GM03348 (cell line): ENCODE measurements around the gene ITPRIPL2.

Experiments used
- DNase-seq: peaks from one replicate; pipeline ENCODE4 v3.0.0; 2012; ENCODE audit warnings: low spot score

ITPRIPL2 gene

DNA sequence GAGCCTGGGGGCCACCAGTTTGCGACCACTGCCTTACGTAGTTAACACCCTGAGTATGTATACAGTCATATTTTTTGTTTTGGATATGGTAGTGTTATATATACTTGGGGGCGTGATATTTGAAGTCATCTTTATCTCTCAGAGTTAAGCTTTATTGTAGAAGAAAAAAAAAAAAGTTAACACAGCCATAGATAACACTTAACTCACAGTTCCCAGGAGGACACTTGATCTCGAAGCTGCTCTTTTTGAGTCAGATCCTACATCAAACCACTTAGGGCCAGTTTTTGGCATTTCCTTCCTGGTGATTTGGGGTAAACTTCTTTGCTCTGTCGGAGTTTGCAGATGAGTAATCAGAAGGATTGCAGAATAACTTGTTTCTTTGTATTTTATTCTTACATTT lies 5.8 kb downstream of the ITPRIPL2 start:
- peak; percentile 78 for DNase-seq

GRCh38 chr16:19123535-19124178 lies 9.9 kb downstream of the ITPRIPL2 start:
- no peak for DNase-seq

DNA sequence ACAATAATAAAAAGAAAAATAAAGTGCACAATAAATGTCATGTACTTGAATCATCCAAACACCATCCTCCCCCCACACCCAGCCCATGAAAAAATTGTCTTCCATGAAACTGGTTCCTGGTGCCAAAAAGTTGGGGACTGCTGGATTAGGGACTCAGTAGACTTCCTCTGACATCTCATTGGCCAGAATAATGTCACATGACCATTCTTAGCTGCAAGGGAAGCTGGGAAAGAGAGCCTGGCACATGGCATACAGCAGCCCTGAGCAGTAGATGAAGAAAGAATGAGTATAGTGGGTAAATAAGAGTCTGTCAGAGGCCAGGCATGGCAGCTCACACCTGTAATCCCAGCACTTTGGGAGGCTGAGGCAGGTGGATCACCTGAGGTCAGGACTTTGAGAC lies 12.5 kb downstream of the ITPRIPL2 start:
- no peak for DNase-seq

GRCh38 chr16:19127205-19127604 lies 13.4 kb downstream of the ITPRIPL2 start:
- DNase-seq = no peak

GRCh38 chr16:19127674-19128131 lies 13.9 kb downstream of the ITPRIPL2 start:
- DNase-seq = no peak

DNA sequence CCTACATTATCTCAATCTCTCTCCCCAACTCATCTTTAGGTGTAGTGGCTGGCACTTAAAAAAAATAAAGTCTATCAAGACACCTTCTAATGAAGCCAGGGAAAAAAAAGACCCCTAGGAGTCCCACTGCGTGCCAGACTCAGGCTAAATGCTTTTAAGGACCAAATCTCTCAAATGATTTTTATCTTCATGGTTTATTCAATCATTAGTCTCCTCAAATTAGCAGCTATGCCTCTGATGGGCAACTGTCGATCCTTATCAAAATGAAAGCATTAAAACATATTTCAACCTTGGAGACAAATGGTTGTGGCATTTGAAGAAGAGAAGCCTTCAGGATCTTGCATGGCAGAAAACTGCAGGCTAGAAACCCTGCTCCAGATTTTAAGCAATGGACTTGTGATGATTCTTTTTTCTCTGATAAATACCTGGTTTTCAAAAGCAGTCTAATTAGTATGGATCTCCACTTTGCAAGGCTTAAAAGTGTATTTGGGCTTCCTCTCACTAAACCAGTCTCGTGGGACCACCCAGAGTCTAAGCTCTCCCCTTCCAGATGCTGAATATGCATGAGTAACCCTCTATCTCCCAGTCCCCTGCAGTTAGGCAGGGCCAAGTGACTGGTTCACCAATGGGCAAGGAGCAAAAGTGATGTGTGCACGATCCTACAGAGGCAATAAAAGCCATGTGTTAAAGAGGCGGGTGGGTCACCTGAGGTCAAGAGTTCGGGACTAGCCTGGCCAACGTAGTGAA lies 14.9 kb downstream of the ITPRIPL2 start:
- no peak for DNase-seq

DNA sequence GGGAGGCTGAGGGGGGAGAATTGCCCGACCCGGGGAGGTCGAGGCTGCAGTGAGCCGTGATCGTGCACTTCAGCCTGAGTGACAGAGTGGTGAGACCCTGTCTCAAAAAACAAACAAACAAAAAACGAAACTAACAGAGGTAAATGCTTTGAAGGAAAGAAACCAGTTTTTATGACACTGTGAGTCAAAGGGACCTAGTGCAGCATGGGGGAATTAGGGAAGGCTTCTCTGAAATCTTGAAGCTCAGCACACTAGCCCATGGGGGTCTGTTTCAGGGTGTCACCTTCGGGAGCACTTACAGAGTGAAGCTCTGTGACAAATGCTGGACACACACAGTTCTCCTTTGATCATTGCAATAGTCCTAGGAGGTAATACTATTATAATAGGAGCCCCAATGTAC lies 16.6 kb downstream of the ITPRIPL2 start:
- no peak for DNase-seq

DNA sequence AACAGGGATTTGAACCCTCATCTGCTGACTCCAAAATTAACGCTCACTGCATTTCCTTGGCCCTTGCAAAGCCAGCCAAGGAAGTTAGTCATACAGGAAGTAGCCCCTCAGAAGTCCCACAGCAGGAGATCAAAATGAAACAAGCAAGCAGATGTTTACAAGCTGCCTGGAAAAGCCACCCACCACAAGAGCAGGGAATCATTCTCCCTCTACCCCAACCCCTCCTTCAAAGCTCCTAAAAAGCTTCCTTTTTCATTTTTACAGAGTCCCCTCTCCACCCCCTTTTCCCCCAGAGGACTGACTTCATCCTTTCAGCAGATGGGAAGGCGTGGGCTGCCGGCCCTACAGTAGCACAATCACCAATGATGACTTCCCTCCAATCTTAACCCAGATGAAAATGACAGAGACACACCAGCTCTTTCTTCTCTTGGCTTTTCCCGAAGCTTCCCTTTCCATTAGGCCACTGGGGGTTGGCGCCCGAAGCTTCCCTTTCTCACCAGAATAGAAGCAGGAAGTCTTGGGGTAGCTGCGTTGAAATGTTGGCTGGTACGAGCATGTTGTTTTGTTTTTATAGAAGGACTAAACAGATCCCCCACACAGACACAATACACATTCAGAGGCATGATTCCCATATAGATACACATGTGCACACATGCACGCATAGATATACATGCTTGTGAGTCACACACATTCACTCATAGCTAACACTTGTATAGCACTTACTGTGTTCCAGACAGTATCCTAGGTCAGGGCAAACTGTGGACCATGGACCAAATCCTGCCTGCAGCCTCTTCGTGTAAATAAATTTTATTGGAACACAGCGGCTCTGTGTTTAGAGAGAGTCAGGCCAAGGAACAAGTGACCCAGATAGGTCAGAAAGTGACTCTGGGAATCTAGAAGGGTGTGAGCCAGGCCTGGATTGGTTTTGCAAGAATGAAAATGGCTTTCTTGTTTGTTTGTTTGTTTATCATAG lies 17.4 kb downstream of the ITPRIPL2 start:
- peak; percentile 73 for DNase-seq

DNA sequence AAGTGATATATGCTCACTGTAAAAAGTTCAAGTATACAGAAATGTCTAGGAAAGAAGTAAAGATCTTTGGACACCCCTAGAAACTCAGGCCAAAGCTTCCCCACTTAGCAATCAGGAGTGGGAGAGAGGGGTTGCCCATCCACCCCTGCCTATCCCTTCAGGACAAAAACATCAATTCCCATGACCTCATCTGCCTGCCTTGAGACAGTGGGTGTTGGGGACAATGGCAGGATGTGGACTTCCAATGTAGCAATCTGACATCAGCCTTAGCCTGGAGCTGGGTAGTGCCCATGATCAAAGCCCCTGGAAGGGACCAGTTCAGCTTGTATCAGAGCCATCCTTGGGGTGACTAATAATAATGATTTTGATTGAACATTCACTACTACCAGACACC lies 18.1 kb downstream of the ITPRIPL2 start:
- no peak for DNase-seq

- DNase-seq = no peak
Observed at GRCh38 chr16:19132255-19132654, 18.5 kb downstream of the ITPRIPL2 start.

DNA sequence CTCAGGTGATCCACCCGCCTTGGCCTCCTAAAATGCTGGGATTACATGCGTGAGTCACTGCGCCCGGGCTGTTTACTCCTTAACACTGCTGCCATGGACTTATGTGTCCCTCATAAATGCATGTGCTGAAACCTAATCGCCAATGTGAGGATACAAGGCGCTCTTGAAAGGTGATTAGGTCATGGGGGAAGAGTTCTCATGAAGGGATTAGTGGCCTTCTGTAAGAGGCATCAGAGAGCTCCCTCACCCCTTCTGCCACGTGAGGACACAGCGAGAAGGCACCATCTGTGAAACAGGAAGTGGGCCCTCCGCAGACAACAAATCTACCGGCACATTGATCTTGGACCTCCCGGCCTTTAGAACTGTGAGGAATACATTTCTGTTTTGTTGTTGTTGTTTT lies 19.1 kb downstream of the ITPRIPL2 start:
- no peak for DNase-seq

- DNase-seq = no peak
Observed at GRCh38 chr16:19133600-19133999, 19.8 kb downstream of the ITPRIPL2 start.

GRCh38 chr16:19135201-19135842 lies 21.6 kb downstream of the ITPRIPL2 start:
- no peak for DNase-seq

DNA sequence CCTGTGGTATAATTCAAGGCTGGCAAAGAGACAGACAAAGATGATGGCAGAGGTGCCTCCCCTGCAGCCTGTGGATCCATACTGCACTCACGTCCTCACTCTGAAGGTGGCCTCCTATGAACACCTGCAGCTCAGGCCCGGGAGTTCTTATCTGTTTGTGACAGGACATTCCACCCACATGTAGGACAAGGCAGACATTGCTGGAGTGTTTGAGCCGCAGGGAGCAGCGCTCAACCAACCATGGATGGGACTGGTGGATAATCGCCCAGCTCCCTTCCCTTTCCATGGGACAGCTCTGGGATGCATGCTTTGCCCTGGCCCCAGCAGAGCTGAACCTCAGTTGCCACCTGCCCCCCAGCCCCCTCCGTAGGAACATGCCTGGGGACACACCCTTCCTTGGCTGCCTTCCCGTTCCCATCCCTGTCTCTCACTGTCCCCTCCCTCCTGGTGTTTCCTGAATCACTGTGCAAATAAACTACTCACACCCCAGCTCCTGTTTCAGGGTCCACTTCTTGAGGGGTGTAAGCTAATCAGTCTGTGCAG lies 22.2 kb downstream of the ITPRIPL2 start:
- DNase-seq = no peak

DNA sequence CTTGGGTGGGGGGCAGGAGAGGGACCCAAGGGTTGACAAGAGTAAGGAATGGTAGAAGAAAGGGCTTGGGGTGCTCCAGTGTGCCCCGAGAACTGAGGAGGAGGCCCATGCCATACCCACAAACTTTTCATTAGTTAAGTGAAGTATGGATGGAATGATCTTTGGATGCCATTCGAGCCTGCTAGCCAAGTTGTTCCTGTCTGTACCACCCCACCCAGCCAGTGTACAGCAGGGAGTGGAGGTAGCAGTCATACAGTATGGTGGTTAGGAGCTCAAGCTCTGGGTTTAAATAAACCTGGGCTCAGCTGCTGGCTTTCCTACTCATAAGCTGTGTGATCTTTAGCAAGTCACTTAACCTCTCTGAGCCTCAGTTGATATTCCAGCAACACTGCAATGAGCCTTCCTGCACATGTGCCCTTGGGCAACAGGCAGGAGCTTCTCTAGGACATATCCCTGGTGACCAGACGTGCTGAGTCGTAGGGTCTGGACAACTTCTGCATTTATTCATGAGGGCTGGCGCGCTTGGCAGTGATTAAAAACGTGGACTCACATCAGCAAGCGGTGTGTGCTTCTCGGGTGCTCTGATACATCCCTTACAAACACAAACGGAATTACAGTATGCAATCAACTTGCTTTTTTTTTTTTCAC lies 22.9 kb downstream of the ITPRIPL2 start:
- DNase-seq = no peak

GRCh38 chr16:19137201-19138128 lies 23.7 kb downstream of the ITPRIPL2 start:
- DNase-seq = peak; percentile 42

- DNase-seq = peak; percentile 70
Observed at GRCh38 chr16:19138601-19139000, 24.8 kb downstream of the ITPRIPL2 start.

DNA sequence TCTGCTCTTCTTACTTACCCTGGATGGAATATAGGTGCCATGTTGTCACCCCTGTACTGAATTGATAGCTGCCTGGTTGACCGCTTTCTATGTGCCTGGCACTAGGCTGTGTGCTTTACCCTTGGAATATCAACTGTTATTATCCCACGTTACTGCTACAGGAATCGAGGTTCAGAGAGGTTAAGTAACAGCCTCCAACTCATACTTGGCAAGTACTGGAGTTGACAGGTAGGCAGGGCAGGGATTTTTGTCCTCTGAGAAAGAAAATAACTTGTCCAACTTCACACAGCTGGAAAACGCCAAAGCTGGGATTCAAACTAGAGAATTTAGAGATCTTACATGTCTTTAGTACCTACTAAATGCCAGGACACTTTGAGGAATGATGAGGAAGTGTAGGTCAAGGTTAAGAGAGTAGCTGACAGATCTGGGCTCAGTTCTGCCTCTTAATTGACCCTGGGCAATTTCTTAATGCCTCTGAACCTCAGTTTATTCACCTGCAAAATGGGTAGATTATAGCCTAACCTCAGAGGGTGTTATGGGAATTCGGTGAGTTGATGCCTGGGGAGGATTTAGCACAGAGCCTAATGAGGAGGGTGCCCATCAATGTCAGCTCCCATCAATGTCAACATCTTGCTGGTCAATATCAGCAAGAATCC lies 25.8 kb downstream of the ITPRIPL2 start:
- no peak for DNase-seq

DNA sequence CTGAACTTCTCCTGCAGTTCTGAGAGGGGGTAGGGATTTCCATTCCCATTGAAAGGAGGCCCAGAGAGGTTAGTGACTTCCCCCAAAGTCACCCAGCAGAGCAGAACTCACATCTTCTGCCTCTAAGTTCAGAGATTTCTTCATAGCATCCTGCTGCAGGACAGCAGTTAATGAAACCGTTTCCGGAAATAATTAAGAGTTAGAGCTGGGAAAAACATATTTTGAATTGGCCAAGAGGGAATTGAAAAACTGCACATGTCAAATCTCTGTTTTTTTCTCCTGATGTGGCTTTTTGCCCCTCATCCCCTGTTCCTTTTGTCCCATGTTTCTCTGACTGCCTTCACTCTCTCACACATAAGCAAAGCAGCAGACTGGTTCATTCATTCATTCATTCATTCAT lies 26.6 kb downstream of the ITPRIPL2 start:
- DNase-seq = no peak
